ENCODE data around the gene RAB41. TPM values are rescaled to one million over a fixed set of nuclear protein-coding genes. Genes with fewer than 3 reads are reported as not detected.
"Not testable (repeated sequence)": the region's sequence is repeated elsewhere in the genome, so short reads cannot be mapped to it uniquely, and the experiment has no call there.

Gene RAB41
- polyA plus RNA-seq, 3 donors, result not detected

GRCh38 chrX:70264784-70265183 is 17.2 kb upstream of the RAB41 start:
- H2AFZ ChIP-seq (ENCODE audit: insufficient read depth, low read depth, low read length, poor library complexity, severe bottlenecking), result no peak overlapping the region
- TF ChIP-seq CTCF (IDR thresholded peaks at IDR 0.05), result no peak
- no peak overlapping the region for H3K27ac Mint-ChIP-seq
- H3K4me1 ChIP-seq (ENCODE audit: control insufficient read depth in 1 of 2, insufficient read depth in 2 of 2, low read length in 2 of 2), result no peaks in the 10 kb centered on the region
- DNase-seq, result no peak
- WGBS (ENCODE audit: insufficient coverage), result no CpG with 5 or more reads among the region's 3 CpGs
- no peak overlapping the region for H3K27ac ChIP-seq (ENCODE audit: low read depth in 1 of 2, low read length in 2 of 2)
- no peaks in the 10 kb centered on the region for H3K36me3 Mint-ChIP-seq
- no peak overlapping the region for H3K4me3 Mint-ChIP-seq
- no peak overlapping the region for H3K4me3 ChIP-seq (replicated peaks in 1 of 3; ENCODE audit: low read depth in 2 of 3, low read length in 3 of 3)
- no peak overlapping the region for H3K4me2 ChIP-seq (replicated peaks; ENCODE audit: extremely low read depth, low read length, poor library complexity, severe bottlenecking)
- H3K27me3 ChIP-seq (ENCODE audit: control insufficient read depth in 2 of 2, insufficient read depth in 2 of 2, low read length in 2 of 2), result no peaks in the 10 kb centered on the region
- no peaks in the 10 kb centered on the region for H3K79me2 ChIP-seq (ENCODE audit: insufficient read depth, low read length)
- H3K27me3 Mint-ChIP-seq (ENCODE audit: low read depth in 3 of 3), result peaks cover 0 to 6% (median 3%) of the 10 kb centered on the region in 3 donors
- intact Hi-C loops (cut with micrococcal nuclease), result no loop called here
- no peak overlapping the region for H3K9ac ChIP-seq (ENCODE audit: insufficient read depth, low read length, poor library complexity, severe bottlenecking)
- no peaks in the 10 kb centered on the region for H3K9me3 ChIP-seq (replicated peaks in 1 of 2; ENCODE audit: control insufficient read depth in 1 of 2, insufficient read depth in 1 of 2, low read length in 2 of 2)
- H4K20me1 ChIP-seq (ENCODE audit: insufficient read depth, low read length), result no peaks in the 10 kb centered on the region
- H3K4me1 Mint-ChIP-seq, result no peaks in the 10 kb centered on the region
- peaks cover 0 to 8% (median 0%) of the 10 kb centered on the region in 7 donors for H3K9me3 Mint-ChIP-seq
- no peaks in the 10 kb centered on the region for H3K36me3 ChIP-seq (replicated peaks in 1 of 2; ENCODE audit: control insufficient read depth in 1 of 2, insufficient read depth in 2 of 2, low read length in 2 of 2)

- Histone ChIP-seq H3K4me3 (replicated peaks in 1 of 3; ENCODE audit: low read depth in 2 of 3, low read length in 3 of 3) (no peak within 1 kb of the TSS), H3K4me1 (ENCODE audit: control insufficient read depth in 1 of 2, insufficient read depth in 2 of 2, low read length in 2 of 2) (no peaks in the 10 kb centered on the region), H3K79me2 (ENCODE audit: insufficient read depth, low read length) (no peaks in the 10 kb centered on the region), H3K9ac (ENCODE audit: insufficient read depth, low read length, poor library complexity, severe bottlenecking) (no peak within 1 kb of the TSS), H4K20me1 (ENCODE audit: insufficient read depth, low read length) (no peaks in the 10 kb centered on the region), H3K4me2 (replicated peaks; ENCODE audit: extremely low read depth, low read length, poor library complexity, severe bottlenecking) (no peak within 1 kb of the TSS), H3K36me3 (replicated peaks in 1 of 2; ENCODE audit: control insufficient read depth in 1 of 2, insufficient read depth in 2 of 2, low read length in 2 of 2) (no peaks in the 10 kb centered on the region), H2AFZ (ENCODE audit: insufficient read depth, low read depth, low read length, poor library complexity, severe bottlenecking) (no peak within 1 kb of the TSS), H3K27me3 (ENCODE audit: control insufficient read depth in 2 of 2, insufficient read depth in 2 of 2, low read length in 2 of 2) (no peaks in the 10 kb centered on the region), H3K27ac (ENCODE audit: low read depth in 1 of 2, low read length in 2 of 2) (no peak within 1 kb of the TSS), H3K9me3 (replicated peaks in 1 of 2; ENCODE audit: control insufficient read depth in 1 of 2, insufficient read depth in 1 of 2, low read length in 2 of 2) (no peaks in the 10 kb centered on the region)
- Mint-ChIP-seq H3K27ac (no peak within 1 kb of the TSS), H3K36me3 (no peaks in the 10 kb centered on the region), H3K4me1 (no peaks in the 10 kb centered on the region), H3K4me3 (no peak within 1 kb of the TSS), H3K27me3 (ENCODE audit: low read depth in 3 of 3) (peaks cover 0 to 4% (median 3%) of the 10 kb centered on the region in 3 donors), H3K9me3 (peaks cover 0 to 2% (median 0%) of the 10 kb centered on the region in 7 donors)
- intact Hi-C loops (cut with micrococcal nuclease), result no loop called here
- no peak for TF ChIP-seq CTCF (IDR thresholded peaks at IDR 0.05)
- DNase-seq, result no peak
Measured at GRCh38 chrX:70268034-70268433, 13.9 kb upstream of the RAB41 start, which contains the start of gene ARR3. TSS of gene ARR3 (plus strand) at chrX:70268334. CDS start at chrX:70269386, 1,052 bp downstream.

GRCh38 chrX:70274029-70274428 is 7.9 kb upstream of the RAB41 start:
- H2AFZ ChIP-seq (ENCODE audit: insufficient read depth, low read depth, low read length, poor library complexity, severe bottlenecking); H3K4me1 ChIP-seq (ENCODE audit: control insufficient read depth in 1 of 2, insufficient read depth in 2 of 2, low read length in 2 of 2); H3K4me3 Mint-ChIP-seq; H3K27ac Mint-ChIP-seq; H3K4me3 ChIP-seq (replicated peaks in 1 of 3; ENCODE audit: low read depth in 2 of 3, low read length in 3 of 3); H3K36me3 Mint-ChIP-seq; H3K9me3 ChIP-seq (replicated peaks in 1 of 2; ENCODE audit: control insufficient read depth in 1 of 2, insufficient read depth in 1 of 2, low read length in 2 of 2); intact Hi-C loops (cut with micrococcal nuclease); H3K36me3 ChIP-seq (replicated peaks in 1 of 2; ENCODE audit: control insufficient read depth in 1 of 2, insufficient read depth in 2 of 2, low read length in 2 of 2); H3K9me3 Mint-ChIP-seq; H3K79me2 ChIP-seq (ENCODE audit: insufficient read depth, low read length); H3K27me3 ChIP-seq (ENCODE audit: control insufficient read depth in 2 of 2, insufficient read depth in 2 of 2, low read length in 2 of 2); H3K27ac ChIP-seq (ENCODE audit: low read depth in 1 of 2, low read length in 2 of 2); H3K4me2 ChIP-seq (replicated peaks; ENCODE audit: extremely low read depth, low read length, poor library complexity, severe bottlenecking); H3K9ac ChIP-seq (ENCODE audit: insufficient read depth, low read length, poor library complexity, severe bottlenecking); H4K20me1 ChIP-seq (ENCODE audit: insufficient read depth, low read length); H3K4me1 Mint-ChIP-seq; DNase-seq: not testable (repeated sequence)
- 94% methylated on average over 2 of the region's 7 CpGs for WGBS (ENCODE audit: insufficient coverage)
- H3K27me3 Mint-ChIP-seq (ENCODE audit: low read depth in 3 of 3), result peaks cover 0 to 11% (median 0%) of the 10 kb centered on the region in 3 donors
